Lower leg skin (tissue), 3 donors: ENCODE data around the gene DDIT4L.

Experiments used
- POLR2A ChIP-seq, 2 donors: fragments of 450-650 bp; IDR thresholded peaks; one replicate each; pipeline ENCODE4 v1.6.1; 2016 to 2017; ENCODE audit warnings: antibody characterized with exemption in 2 of 2, mild to moderate bottlenecking in 1 of 2, moderate library complexity in 1 of 2
- TF ChIP-seq, protein P1 (sequence below), 3 donors: fragments of 450-650 bp; IDR thresholded peaks; one replicate each; pipeline ENCODE4 v1.5.1; 2016; ENCODE audit warnings: antibody characterized with exemption in 3 of 3, mild to moderate bottlenecking in 3 of 3, moderate library complexity in 2 of 3

DNA sequence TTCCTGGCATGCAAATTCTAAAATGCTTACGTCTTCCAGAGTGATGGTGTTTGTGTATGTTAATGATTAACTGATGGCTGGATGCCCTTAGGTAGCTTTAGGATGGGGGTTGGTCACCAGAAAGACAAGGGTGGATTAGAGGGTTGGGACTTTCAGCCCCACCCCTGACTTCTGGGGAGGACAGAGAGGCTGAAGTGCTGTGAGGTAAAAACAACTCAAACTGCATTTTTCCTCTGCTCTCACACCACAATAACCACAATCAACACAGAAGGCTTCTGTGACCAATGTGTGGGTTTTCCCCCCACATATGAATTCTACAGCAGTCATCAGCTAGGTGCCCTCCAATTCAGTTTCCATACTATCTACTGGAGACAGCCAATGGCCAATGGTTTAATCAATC is 18.7 kb upstream of the DDIT4L start:
- TF ChIP-seq POLR2A (IDR thresholded peaks at IDR 0.05): no peak
- TF ChIP-seq, protein P1, sequence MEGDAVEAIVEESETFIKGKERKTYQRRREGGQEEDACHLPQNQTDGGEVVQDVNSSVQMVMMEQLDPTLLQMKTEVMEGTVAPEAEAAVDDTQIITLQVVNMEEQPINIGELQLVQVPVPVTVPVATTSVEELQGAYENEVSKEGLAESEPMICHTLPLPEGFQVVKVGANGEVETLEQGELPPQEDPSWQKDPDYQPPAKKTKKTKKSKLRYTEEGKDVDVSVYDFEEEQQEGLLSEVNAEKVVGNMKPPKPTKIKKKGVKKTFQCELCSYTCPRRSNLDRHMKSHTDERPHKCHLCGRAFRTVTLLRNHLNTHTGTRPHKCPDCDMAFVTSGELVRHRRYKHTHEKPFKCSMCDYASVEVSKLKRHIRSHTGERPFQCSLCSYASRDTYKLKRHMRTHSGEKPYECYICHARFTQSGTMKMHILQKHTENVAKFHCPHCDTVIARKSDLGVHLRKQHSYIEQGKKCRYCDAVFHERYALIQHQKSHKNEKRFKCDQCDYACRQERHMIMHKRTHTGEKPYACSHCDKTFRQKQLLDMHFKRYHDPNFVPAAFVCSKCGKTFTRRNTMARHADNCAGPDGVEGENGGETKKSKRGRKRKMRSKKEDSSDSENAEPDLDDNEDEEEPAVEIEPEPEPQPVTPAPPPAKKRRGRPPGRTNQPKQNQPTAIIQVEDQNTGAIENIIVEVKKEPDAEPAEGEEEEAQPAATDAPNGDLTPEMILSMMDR (IDR thresholded peaks at IDR 0.05): no peak
